Osteoblast (primary cell): ENCODE data around the gene EPS8. TPM values are rescaled to one million over a fixed set of nuclear protein-coding genes. Genes with fewer than 3 reads are reported as not detected.

Experiments used
- DNase-seq: peaks from one replicate; pipeline ENCODE4 v3.0.0; 2011; ENCODE audit warnings: low spot score, mixed read lengths; ENCODE audit not compliant: insufficient read length; ENCODE audit errors: missing footprints
- H2AFZ ChIP-seq: 2 replicates; pipeline ENCODE4 v1.6.0; 2011; ENCODE audit warnings: mild to moderate bottlenecking, low read length
- H3K27ac ChIP-seq: 2 replicates; pipeline ENCODE4 v1.5.1; 2011; ENCODE audit warnings: mild to moderate bottlenecking, low read depth, low read length, moderate library complexity
- H3K27me3 ChIP-seq: 2 replicates; pipeline ENCODE4 v1.6.0; 2012; ENCODE audit warnings: mild to moderate bottlenecking, control low read depth, inconsistent platforms, low read length, moderate library complexity; ENCODE audit not compliant: insufficient read depth
- H3K36me3 ChIP-seq: 2 replicates; pipeline ENCODE4 v1.5.1; 2011; ENCODE audit warnings: mild to moderate bottlenecking, low read length, control low read depth, moderate library complexity; ENCODE audit not compliant: insufficient read depth
- H3K4me1 ChIP-seq: 2 replicates; pipeline ENCODE4 v1.5.1; 2011; ENCODE audit warnings: mild to moderate bottlenecking, low read length, control low read depth, moderate library complexity; ENCODE audit not compliant: insufficient read depth
- H3K4me2 ChIP-seq: 2 replicates; pipeline ENCODE4 v1.6.0; 2011; ENCODE audit warnings: mild to moderate bottlenecking, low read length; ENCODE audit not compliant: insufficient read depth
- H3K4me3 ChIP-seq: fragments of 200-600 bp; sonication (generic); 3 replicates; pipeline ENCODE4 v1.5.1; 2012; ENCODE audit warnings: mild to moderate bottlenecking, low read length, inconsistent platforms; ENCODE audit not compliant: insufficient read depth
- H3K79me2 ChIP-seq: 2 replicates; pipeline ENCODE4 v1.6.0; 2012; ENCODE audit warnings: mild to moderate bottlenecking, low read length, control low read depth, inconsistent platforms; ENCODE audit not compliant: insufficient read depth
- H3K9me3 ChIP-seq: 2 replicates; pipeline ENCODE4 v1.5.1; 2011; ENCODE audit warnings: low read depth, low read length, control low read depth
- H4K20me1 ChIP-seq: 2 replicates; pipeline ENCODE4 v1.6.0; 2012; ENCODE audit warnings: mild to moderate bottlenecking, low read length, control low read depth; ENCODE audit not compliant: insufficient read depth
- total RNA-seq: library from RNA; depleted of rRNA; stranded (reverse); fragments of >200 nt; gene quantifications from 2 replicates; pipeline ENCODE4 v1.2.3, GENCODE V29; 2012
- TF ChIP-seq, protein P1 (sequence below): IDR thresholded peaks from 2 replicates; pipeline ENCODE4 v1.5.1; 2011; ENCODE audit warnings: mild to moderate bottlenecking, low read depth, low read length, moderate library complexity; ENCODE audit errors: extremely low read depth

The EPS8 gene
- total RNA-seq, 1 donor = 160 TPM

DNA sequence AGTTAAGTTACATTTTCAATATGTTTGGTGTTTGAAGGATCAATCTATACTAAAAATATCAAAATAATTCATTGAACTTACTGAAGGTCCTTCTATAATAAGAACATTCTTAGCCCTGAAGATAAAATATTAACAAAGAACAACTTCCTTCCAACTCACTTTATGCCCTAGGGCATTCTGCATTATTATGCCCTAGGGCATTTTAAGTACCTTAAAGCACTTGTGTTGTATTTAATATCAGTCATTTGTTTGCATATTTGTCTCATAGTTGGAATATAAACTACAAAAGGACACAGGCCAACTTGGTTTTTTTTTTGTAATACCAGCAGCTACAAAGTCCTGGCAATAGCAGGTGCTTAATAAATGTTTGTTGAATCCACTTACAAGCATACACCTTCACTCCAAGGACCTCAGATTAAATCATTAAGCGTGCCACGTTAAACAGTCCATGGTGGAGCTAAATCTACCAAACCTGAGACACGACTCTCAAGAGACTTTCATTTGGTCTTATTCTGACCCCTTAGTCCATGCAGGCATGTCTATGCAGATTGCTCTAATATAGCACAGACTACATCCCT lies 50.7 kb downstream of the EPS8 start:
- H2AFZ ChIP-seq = no peak overlapping the region
- H3K79me2 ChIP-seq = peaks cover 85% of the 10 kb centered on the region
- no peak overlapping the region for H3K4me3 ChIP-seq
- no peak overlapping the region for H3K4me2 ChIP-seq
- TF ChIP-seq, protein P1, sequence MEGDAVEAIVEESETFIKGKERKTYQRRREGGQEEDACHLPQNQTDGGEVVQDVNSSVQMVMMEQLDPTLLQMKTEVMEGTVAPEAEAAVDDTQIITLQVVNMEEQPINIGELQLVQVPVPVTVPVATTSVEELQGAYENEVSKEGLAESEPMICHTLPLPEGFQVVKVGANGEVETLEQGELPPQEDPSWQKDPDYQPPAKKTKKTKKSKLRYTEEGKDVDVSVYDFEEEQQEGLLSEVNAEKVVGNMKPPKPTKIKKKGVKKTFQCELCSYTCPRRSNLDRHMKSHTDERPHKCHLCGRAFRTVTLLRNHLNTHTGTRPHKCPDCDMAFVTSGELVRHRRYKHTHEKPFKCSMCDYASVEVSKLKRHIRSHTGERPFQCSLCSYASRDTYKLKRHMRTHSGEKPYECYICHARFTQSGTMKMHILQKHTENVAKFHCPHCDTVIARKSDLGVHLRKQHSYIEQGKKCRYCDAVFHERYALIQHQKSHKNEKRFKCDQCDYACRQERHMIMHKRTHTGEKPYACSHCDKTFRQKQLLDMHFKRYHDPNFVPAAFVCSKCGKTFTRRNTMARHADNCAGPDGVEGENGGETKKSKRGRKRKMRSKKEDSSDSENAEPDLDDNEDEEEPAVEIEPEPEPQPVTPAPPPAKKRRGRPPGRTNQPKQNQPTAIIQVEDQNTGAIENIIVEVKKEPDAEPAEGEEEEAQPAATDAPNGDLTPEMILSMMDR = no peak
- no peaks in the 10 kb centered on the region for H3K9me3 ChIP-seq
- H3K27me3 ChIP-seq = no peaks in the 10 kb centered on the region
- no peaks in the 10 kb centered on the region for H3K4me1 ChIP-seq
- H3K27ac ChIP-seq = no peak overlapping the region
- H4K20me1 ChIP-seq = peaks cover 8% of the 10 kb centered on the region
- DNase-seq = no peak
- no peaks in the 10 kb centered on the region for H3K36me3 ChIP-seq

DNA sequence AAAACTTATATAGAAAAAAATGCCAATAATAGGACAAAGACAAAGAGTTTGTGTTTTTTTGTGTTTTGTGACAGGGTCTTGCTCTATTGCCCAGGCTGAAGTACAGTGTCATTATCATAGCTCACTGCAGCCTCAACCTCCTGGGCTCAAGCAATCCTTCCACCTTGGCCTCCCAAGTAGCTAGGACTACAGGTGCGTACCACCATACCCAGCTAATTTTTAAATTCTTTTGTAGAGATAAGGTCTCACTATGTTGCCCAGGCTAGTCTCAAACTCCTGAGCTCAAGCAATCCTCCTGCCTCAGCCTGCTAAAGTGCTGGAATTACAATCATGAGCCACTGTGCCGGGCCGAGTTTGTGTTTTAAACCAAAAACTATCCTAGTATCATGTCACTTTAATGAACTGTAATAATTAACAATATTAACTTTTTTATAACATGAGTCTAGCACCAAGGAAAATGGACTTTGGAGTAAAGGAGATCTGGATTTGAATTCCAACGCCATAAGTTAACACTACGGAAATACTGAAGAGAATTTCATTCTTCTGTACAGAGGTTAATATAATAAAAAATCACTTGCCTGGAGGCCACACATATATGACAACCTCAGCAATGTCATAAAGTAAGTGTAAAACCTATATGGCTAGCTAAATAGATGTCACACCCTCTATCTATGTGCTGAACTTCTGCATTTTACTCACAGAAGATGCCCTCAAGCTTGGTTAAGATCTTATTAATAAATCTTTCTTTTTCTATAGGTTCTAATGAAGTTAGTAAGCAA lies 53.2 kb downstream of the EPS8 start:
- TF ChIP-seq, protein P1 = no peak
- Histone ChIP-seq H3K27ac (no peak overlapping the region), H3K79me2 (peaks cover 97% of the 10 kb centered on the region), H3K4me2 (no peak overlapping the region), H2AFZ (no peak overlapping the region), H3K36me3 (no peaks in the 10 kb centered on the region), H3K9me3 (no peaks in the 10 kb centered on the region), H4K20me1 (peaks cover 4% of the 10 kb centered on the region), H3K27me3 (no peaks in the 10 kb centered on the region), H3K4me3 (no peak overlapping the region), H3K4me1 (peaks cover 13% of the 10 kb centered on the region)
- DNase-seq = no peak

DNA sequence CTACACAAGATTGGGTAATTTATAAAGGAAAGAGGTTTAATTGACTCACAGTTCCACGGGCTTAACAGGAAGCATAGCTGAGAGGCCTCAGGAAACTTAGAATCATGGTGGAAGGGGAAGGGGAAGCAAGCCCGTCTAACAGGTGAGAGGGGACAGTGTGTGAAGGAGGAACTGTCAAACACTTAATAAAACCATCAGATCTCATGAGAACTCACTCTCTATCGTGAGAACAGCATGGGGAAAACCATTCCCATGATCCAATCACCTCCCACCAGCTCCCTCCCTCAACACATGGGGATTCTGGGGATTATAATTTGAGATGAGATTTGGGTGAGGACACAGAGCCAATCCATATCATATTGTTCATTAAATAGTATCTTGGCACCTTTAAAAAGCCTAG lies 56.1 kb downstream of the EPS8 start:
- Histone ChIP-seq H2AFZ (no peak overlapping the region), H4K20me1 (no peaks in the 10 kb centered on the region), H3K79me2 (peaks cover 97% of the 10 kb centered on the region), H3K4me3 (peak overlapping the region; percentile 22), H3K27ac (peak overlapping the region; percentile 84), H3K36me3 (no peaks in the 10 kb centered on the region), H3K27me3 (no peaks in the 10 kb centered on the region), H3K4me2 (peak overlapping the region; percentile 64), H3K4me1 (peaks cover 23% of the 10 kb centered on the region), H3K9me3 (no peaks in the 10 kb centered on the region)
- no peak for DNase-seq
- TF ChIP-seq, protein P1 = no peak

DNA sequence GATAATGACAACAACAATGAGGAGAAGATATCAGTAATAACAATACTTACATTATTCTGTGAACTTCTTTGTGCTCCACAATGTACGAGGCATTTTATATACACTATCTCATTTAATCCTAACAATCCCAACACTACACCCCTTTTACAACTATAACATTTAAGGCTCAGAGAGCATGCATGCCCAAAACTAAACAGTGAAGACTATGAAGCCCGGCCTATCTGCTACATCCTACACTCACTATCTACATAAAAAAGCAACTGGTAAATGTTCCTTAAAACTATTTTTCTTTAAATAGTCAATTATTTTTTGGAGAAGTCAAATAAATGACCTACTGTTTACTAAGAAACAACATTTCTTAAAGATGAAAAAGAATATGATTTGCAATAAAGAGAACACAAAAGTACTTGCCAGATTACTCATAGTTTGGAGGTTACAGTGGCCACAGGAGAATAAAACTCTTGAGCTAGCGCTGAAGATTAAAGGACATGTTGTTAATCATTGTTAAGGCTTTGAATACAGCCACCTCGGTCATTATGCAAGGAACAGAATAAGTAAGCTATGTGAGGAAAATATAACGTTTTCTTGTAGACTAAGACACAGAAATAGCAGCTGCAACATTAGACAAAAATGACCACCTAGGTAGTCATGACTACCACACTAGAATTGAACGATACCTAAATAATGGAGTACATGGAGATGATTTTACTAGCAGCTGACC lies 56.7 kb downstream of the EPS8 start:
- Histone ChIP-seq H2AFZ (no peak overlapping the region), H3K27me3 (no peaks in the 10 kb centered on the region), H3K4me3 (peak overlapping the region; percentile 22), H3K4me1 (peaks cover 28% of the 10 kb centered on the region), H3K9me3 (no peaks in the 10 kb centered on the region), H3K4me2 (peak overlapping the region; percentile 64), H4K20me1 (no peaks in the 10 kb centered on the region), H3K27ac (peak overlapping the region; percentile 84), H3K36me3 (no peaks in the 10 kb centered on the region), H3K79me2 (peaks cover 96% of the 10 kb centered on the region)
- DNase-seq = no peak
- TF ChIP-seq, protein P1 = no peak
